Superior temporal gyrus (tissue), 1 donor: ENCODE data around the gene RPS21.

ENCODE experiments used
- DNase-seq: peaks from one replicate; pipeline ENCODE4 v3.0.0-alpha.2; 2016; ENCODE audit errors: extremely low spot score

RPS21 gene

DNA sequence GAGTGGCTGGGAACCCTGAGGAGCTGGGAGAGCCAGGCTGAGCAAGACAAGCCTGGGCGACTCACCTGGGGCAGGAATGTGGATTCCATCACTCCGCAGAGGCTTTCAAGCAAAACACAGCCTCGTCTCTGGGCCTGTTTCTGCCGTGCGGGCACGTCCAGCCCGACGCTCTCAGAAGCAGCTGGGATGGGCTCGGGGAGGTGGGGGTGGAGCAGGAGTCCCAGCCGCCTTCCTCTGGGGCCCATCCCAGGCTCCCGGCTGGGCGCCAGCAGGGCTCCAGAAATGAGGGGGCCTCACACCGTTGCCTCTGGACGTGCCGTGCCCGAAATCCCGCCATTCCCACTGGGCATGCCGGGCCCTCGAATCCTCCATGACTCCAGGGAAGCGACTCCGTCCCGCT is 8.7 kb upstream of the RPS21 start:
- no peak for DNase-seq

GRCh38 chr20:62381202-62381797 is 5.6 kb upstream of the RPS21 start:
- no peak for DNase-seq

GRCh38 chr20:62381842-62382241 is 5.1 kb upstream of the RPS21 start:
- no peak for DNase-seq

- DNase-seq, result peak; percentile 79
Measured at GRCh38 chr20:62382306-62383198, 4.4 kb upstream of the RPS21 start.

DNA sequence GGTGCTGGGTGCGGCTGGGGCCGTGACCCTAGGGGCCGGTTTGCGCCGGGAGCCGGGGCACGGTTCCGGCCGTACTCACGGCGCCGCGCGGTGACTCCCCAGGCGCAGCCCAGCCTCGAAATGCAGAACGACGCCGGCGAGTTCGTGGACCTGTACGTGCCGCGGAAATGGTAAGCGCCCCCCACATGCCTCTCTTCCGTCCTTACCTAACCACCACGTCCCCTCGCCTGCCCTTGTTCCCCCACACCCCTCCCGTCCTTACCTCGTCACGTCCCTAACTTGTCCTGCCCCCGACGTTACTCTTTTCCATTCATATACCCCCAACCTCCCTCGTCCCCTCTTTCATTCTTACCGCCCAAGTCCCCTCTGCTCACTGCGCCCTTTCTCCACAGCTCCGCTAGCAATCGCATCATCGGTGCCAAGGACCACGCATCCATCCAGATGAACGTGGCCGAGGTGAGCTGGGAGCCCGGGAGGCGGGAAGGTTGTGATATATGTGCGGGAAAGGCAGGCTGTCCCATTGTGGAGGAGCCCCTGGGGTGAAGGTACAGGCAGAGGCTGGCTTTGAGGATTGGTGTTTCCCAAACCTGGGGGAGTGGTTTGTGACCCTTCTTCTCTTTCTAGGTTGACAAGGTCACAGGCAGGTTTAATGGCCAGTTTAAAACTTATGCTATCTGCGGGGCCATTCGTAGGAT is 463 bp downstream of the RPS21 start:
- DNase-seq, result no peak

- DNase-seq, result no peak
Measured at GRCh38 chr20:62387933-62388635, 1.2 kb downstream of the RPS21 start.

DNA sequence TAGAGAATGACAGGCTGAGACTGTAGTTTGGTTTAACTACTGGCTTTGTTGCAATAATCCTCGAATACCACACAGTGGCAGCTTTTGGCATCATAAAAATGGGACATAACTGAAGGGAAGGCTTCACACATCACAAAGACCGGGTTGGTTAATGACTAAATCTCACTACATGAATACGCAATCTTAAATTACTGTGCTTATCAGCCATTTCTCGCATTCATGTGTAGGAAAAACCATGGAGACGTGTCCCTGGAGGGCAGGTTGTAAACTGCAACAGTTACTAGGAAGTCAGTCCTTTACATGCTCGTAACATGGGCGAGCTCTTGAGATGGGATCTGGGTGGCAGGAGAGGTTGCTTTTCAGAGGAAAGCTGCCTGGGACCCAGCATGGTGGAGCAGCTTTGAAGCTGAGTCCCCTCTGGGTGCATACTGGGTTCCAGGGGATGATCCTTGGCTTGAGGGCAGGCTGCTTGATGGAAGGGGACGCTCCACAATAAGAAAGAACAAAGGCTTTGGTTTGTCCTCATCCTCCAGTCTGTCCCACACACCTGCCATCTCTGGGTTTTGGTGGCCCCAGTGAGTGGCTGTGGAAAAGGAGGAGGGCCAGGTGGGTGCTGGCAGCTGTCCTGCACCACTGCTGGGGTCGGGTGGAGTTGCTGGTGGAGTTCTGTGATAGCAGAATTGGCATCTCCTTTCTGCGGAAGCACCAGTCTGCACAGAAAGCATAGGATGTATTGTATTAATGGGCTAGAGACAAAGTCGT is 2.1 kb downstream of the RPS21 start:
- no peak for DNase-seq

- DNase-seq, result no peak
Measured at GRCh38 chr20:62389601-62390087, 2.7 kb downstream of the RPS21 start.

DNA sequence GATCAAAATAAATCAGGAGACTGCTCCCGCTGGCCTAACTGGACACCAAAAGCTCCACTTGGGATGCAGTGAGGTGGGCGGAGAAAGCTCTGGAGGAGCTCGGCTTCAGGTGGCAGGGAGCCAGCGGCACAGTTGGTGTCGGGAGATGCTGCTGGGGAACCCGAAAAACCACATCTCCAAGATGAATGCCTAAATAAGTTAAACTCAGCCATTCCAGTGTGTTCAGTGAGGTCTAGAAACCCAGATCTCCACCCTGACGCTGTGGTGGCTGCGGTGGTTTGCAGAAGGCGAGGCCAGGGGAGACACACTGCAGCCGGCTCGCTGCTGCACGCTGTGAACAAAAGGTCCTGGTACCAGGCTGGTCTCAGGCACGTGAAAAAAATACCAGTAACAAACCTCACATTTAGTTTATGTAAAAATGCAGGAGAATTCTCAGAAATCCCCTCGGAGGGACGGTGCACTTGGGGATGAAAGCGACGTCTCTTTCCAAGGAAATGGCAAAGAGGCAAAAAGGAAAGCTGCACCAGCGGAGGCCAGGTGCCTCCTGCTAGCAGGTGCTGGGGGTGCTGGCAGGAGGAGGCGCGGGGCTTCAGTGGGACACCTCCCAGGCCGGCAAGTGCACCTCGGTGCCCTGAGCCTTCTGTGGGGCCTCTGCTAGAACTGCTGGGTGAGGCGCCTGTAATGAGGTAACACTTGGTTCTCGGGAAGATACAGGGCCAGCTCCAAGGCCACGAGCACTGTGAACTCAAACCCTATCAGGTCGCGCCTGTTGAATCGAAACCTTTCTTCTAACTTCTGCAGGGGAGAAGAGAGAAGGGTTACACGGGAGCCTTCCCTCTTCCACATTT is 3.6 kb downstream of the RPS21 start:
- DNase-seq, result peak; percentile 63

GRCh38 chr20:62391165-62392076 is 4.5 kb downstream of the RPS21 start:
- no peak for DNase-seq

GRCh38 chr20:62392077-62392418 is 5.1 kb downstream of the RPS21 start:
- DNase-seq, result no peak

DNA sequence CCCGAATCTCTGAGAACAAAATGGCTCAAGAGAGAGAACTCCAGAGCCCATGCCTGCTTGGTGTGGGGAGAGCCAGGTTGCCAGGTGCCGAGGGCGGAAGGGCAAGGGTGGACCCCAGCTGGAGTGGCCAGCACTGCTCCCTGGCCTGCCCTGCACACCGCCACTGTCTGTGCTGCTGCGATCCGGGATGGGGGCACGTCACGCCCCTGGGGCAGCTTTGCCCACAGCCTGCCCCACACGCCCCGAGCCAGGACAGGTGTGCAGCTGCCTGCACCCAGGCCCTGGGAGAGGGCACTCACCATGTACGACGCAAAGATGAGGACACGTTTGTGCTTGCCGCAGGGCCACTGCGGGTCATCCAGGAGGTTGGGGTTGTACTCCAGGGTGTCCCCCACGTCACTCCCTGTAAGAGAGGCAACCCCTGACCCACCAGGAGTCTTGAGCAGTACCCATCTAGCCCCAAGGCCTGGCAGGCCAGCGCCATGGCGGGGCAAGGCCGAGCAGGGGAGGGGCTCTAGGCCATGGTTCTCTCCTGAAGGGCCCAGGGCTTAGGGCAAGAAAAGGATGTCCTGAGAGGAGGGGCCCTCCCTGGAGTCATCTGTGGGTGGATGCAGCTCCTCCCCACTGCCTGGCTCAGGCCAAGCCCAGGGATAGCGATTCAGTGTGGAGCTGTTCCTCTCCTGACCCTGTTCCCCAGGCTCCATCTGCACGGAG is 5.9 kb downstream of the RPS21 start:
- no peak for DNase-seq

DNA sequence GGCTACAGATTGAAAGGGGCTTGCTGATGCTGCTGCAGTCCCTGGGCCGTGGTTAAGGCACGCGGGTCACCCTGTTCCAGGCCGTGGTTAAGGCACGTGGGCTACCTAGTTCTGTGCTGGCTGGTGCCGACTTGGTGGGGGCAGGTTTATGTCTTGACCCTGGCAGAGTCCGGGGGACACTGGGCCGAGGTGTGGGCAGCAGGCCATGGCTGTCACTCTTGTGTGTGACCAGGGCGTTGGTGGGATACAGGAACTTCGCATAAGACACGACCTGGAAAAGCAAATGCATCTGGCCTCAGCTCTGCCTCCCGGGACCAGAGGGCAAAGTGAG is 6.4 kb downstream of the RPS21 start:
- DNase-seq, result no peak

GRCh38 chr20:62393830-62394229 is 6.9 kb downstream of the RPS21 start:
- DNase-seq, result no peak

DNA sequence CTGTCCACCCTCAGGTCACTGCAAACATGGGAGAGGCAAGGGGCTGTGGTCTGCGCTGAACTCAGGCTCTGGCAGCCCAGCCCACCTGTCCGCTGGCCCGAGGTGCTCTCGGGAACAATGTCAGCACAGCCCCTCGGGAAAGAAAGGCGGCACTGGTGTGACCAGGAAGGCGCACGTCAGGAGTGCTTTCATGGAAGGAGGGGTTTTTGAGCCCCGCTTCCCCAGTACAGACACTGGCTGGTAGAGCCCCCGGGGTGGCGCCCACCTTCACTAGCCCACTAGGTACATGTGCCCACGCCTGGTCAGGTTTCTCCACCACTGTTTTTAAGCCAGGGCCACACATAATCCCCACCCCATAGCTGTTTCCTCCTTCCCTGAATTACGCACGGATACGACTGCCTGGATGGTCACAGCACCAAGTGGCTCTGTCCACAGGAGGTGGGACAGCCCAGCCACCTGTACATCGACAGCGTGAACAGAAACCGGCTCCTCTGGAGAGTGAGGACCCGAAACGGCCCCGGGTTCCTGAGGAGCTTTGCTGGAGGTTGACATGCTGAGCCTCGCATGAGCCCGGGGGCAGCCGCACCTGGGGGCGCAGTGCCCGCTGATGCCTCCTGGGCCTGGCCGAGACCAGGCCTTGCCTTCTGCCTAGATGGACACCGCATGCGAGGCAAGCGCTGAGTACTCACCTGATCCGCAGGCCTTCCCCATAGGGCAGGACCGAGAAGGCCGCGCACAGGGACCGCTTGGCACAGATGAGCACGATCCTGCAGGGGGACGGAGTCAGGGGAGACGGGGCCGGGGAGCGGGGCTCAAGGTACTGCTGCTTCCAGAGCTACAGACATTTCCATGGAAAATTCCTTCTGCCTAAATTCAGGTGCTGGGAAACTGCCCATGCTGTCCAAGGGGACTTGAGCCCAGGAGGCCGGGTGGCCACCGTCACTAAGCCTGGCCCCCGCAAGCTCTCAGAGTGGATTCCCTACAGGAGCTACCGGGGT is 7.6 kb downstream of the RPS21 start:
- DNase-seq, result no peak

GRCh38 chr20:62395311-62396242 is 8.7 kb downstream of the RPS21 start:
- DNase-seq, result no peak
